ENCODE measurements around the gene SLC35F3. TPM values are rescaled to one million over a fixed set of nuclear protein-coding genes. Genes with fewer than 3 reads are reported as not detected.
A peak's percentile ranks its signal among the peaks of the same experiment; 100 is the strongest.

Gene SLC35F3
- polyA plus RNA-seq, 3 donors from 2014 or later, result not detected

DNA sequence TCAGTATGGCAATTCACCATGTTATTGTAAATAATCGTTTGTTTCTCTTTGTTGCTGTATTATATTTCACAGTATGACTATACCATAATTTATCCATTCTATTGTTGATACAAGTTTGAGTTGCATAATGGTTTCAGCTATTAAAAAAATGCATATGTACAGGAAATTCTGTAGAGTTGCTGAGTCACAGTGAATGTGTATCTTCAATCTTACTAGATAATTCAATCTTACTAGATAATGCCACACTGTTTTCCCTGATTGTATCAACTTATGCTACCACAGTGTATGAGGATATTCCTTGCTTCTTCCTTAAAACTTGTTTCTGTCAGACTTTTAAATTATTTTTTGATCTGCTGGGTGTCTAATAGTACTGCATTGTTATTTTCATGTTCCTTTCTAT is 465.3 kb downstream of the SLC35F3 start:
- Mint-ChIP-seq H3K9me3 (no peaks in the 10 kb centered on the region), H3K27ac (no peak overlapping the region), H3K27me3 (ENCODE audit: low read depth in 3 of 3) (peaks cover 7 to 13% (median 8%) of the 10 kb centered on the region in 3 donors), H3K4me1 (peaks cover 26 to 30% of the 10 kb centered on the region in 2 donors), H3K36me3 (no peaks in the 10 kb centered on the region), H3K4me3 (no peak overlapping the region)
- no peak for DNase-seq

DNA sequence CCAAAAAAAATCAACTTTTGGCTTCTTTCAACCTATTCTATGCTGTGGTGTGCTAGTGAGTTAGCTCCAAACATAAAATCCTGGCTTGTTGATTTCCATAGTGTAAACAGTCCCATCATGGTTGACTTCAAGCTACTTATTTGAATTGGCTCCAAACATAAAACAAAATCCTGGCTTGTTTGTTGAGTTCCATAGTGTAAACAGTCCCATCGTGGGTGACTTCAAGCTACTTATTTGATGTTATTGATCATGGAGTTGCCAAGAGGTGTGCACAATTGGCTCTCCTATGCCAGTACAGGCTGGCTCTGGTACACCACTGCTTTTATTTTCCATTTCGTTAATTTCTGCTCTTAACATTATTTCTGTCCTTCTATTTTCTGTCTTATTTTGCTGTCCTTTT is 466.9 kb downstream of the SLC35F3 start:
- H3K36me3 Mint-ChIP-seq, result peaks cover 4 to 6% (median 5%) of the 10 kb centered on the region in 3 donors
- peaks cover 33 to 41% of the 10 kb centered on the region in 2 donors for H3K4me1 Mint-ChIP-seq
- H3K4me3 Mint-ChIP-seq, result peak overlapping the region in 3 of 5 donors; percentile 96 to 99 (median 97)
- H3K9me3 Mint-ChIP-seq, result no peaks in the 10 kb centered on the region
- no peak overlapping the region for H3K27ac Mint-ChIP-seq
- H3K27me3 Mint-ChIP-seq (ENCODE audit: low read depth in 3 of 3), result peaks cover 7 to 13% (median 8%) of the 10 kb centered on the region in 3 donors
- DNase-seq, result no peak

DNA sequence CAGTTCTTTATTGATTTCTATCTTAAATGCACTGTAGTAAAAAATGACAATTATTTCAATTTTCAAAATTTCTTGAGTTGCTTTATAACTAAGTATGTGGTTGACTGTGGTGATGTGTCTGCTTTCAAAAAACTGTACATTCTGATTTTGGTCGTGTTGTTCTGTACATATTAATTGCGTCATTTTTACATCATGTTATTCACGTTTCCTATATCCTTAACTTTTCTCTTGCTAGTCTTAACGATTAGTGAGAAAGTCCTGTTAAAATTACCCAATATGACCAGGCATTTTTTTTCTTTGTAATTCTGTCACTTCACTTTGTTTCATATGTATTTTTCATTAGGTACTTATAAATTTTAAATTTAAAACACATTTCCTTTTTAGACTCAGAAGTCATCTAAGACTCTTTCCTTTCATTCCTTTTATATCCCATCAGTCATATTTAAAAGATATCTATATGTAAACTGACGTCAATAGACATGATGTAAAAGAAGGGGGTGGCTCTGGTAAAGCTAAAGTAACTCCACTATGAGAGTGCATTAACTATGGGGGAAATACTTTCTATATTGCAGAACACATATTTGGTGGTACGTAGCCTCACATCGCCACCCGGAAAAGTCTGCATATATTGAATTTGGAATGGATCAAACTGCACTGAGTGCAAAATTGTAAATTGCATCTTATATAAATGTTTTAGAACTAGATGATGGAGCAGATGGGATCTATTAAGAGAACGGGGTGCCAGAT is 467.7 kb downstream of the SLC35F3 start:
- peaks cover 8 to 13% (median 8%) of the 10 kb centered on the region in 3 donors for H3K27me3 Mint-ChIP-seq (ENCODE audit: low read depth in 3 of 3)
- no peaks in the 10 kb centered on the region for H3K9me3 Mint-ChIP-seq
- peak overlapping the region; percentile 96 to 99 (median 97) for H3K4me3 Mint-ChIP-seq
- peaks cover 6 to 11% (median 8%) of the 10 kb centered on the region in 3 donors for H3K36me3 Mint-ChIP-seq
- peaks cover 37 to 45% of the 10 kb centered on the region in 2 donors for H3K4me1 Mint-ChIP-seq
- no peak for DNase-seq
- H3K27ac Mint-ChIP-seq, result peak overlapping the region; percentile 99 to 100 (median 99)

DNA sequence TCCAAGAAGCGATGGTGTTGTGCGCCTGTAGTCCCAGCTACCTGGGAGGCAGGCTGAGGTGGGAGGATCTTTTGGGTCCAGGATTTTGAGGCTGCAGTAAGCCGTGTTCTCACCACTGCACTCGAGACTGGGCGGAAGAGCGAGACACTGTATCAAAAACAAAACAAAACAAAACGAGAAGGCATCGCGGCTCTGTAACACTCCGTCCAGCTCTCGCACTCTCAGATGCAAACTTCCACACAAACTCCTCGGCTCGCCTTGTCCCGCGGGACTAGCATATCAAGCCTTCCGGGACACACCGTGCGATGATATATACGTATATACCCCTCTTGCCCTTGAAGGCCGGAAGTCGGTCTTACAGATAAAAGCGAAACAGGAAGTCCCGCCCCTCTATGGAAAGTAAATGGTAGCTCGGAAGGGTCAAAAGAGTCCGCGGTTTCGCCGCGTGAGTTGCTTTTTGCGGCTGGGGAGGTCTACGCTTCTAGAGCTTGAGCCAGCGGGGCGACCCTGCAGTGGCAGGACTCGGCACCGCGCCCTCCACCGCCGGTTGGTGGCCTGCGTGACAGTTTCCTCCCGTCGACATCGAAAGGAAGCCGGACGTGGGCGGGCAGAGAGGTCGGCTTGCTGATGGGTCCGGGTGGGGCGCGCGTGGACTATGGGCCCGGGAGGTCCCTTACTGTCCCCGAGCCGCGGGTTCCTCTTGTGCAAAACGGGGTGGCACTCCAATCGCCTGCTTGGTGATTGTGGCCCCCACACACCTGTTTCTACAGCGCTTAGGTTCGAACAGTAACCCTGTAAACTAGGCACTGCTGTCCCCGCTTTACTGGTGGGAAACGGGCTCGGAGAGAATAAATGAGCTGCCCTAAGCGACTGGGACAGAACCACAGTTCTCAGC is 468.8 kb downstream of the SLC35F3 start, which contains the start of gene COA6:
Gene COA6, plus strand, starts transcription at position 393 of the 895 bp plus-strand sequence. Its CDS starts 11 bp downstream, at position 404.
- peaks cover 13 to 17% (median 14%) of the 10 kb centered on the region in 3 donors for H3K36me3 Mint-ChIP-seq
- H3K27me3 Mint-ChIP-seq (ENCODE audit: low read depth in 3 of 3), result peaks cover 7 to 13% (median 9%) of the 10 kb centered on the region in 3 donors
- peaks cover 37 to 52% of the 10 kb centered on the region in 2 donors for H3K4me1 Mint-ChIP-seq
- peak within 1 kb of the TSS; percentile 96 to 99 (median 97) for H3K4me3 Mint-ChIP-seq
- peak; percentile 93 to 95 (median 95) for DNase-seq
- peak within 1 kb of the TSS; percentile 99 to 100 (median 99) for H3K27ac Mint-ChIP-seq
- H3K9me3 Mint-ChIP-seq, result no peaks in the 10 kb centered on the region

DNA sequence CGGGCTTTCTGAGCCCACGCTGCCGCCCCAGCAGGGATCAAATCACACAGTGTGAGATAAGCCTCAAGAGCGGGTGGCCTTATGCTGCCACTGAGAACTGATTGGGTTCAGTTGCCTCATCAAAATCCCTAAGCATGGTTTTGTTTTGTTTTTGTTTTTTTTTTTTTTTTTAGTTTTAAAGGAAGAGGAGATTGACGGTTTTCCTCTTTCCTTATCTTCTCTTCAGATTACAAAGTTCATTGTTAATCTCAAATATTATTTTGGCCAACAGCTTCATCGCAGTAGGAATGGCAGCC is 469.4 kb downstream of the SLC35F3 start:
- peak overlapping the region; percentile 99 to 100 (median 99) for H3K27ac Mint-ChIP-seq
- peaks cover 37 to 55% of the 10 kb centered on the region in 2 donors for H3K4me1 Mint-ChIP-seq
- H3K27me3 Mint-ChIP-seq (ENCODE audit: low read depth in 3 of 3), result peaks cover 7 to 13% (median 9%) of the 10 kb centered on the region in 3 donors
- H3K9me3 Mint-ChIP-seq, result no peaks in the 10 kb centered on the region
- no peak for DNase-seq
- H3K4me3 Mint-ChIP-seq, result peak overlapping the region; percentile 96 to 99 (median 97)
- H3K36me3 Mint-ChIP-seq, result peaks cover 15 to 22% (median 19%) of the 10 kb centered on the region in 3 donors

All from immature natural killer cell (primary cell).